Gastroesophageal sphincter (tissue), 3 donors: ENCODE data around the gene NETO2.

ENCODE experiments used
- POLR2A ChIP-seq, 2 donors: fragments of 450-650 bp; IDR thresholded peaks; one replicate each; pipeline ENCODE4 v1.6.1; 2017; ENCODE audit warnings: antibody characterized with exemption in 2 of 2, mild to moderate bottlenecking in 2 of 2, moderate library complexity in 1 of 2
- TF ChIP-seq, protein P1 (sequence below), 4 experiments: fragments of 200-600 bp in 2 of 4; fragments of 450-650 bp in 2 of 4; sonication (generic) in 1 of 4; IDR thresholded peaks; one replicate each; pipeline ENCODE4 v1.5.1; 2017 to 2019; ENCODE audit warnings: antibody characterized with exemption in 4 of 4, mild to moderate bottlenecking in 2 of 4, moderate library complexity in 2 of 4

DNA sequence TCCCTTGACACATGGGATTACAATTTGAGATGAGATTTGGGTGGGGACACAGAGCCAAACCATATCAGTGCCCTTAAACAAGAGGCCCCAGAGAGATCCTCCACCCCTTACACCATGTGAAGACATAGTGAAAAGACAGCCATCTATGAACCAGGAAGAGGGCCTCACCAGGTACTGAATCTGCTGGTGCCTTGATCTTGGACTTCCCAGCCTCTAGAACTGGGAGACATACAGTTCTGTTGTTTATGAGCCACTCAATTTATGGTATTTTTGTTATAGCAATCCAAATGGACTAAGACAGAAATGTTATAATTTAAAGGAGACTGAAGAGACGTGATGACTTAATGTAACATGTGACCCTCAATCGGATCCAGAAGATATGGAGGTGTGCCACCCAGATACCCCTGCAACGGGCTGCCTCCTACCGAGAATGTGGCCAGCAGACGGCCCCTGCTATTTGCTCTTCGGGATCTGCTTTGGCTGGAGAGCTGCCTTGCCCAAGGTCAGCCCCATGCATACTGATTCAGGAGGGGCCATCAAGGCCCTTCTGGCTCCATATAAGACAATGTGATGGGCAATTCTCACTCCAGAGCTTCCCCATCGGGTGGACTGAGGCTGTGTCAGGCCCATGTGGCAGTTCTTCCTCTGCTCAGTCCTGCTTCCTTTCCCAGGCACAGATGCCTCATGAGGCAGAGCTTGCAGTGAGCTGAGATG is 80.6 kb downstream of the NETO2 start:
- TF ChIP-seq, protein P1, sequence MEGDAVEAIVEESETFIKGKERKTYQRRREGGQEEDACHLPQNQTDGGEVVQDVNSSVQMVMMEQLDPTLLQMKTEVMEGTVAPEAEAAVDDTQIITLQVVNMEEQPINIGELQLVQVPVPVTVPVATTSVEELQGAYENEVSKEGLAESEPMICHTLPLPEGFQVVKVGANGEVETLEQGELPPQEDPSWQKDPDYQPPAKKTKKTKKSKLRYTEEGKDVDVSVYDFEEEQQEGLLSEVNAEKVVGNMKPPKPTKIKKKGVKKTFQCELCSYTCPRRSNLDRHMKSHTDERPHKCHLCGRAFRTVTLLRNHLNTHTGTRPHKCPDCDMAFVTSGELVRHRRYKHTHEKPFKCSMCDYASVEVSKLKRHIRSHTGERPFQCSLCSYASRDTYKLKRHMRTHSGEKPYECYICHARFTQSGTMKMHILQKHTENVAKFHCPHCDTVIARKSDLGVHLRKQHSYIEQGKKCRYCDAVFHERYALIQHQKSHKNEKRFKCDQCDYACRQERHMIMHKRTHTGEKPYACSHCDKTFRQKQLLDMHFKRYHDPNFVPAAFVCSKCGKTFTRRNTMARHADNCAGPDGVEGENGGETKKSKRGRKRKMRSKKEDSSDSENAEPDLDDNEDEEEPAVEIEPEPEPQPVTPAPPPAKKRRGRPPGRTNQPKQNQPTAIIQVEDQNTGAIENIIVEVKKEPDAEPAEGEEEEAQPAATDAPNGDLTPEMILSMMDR (IDR thresholded peaks at IDR 0.05): no peak
- TF ChIP-seq POLR2A (IDR thresholded peaks at IDR 0.05): no peak
